Measurements from ENCODE around the gene RPUSD3.

Gene RPUSD3

DNA sequence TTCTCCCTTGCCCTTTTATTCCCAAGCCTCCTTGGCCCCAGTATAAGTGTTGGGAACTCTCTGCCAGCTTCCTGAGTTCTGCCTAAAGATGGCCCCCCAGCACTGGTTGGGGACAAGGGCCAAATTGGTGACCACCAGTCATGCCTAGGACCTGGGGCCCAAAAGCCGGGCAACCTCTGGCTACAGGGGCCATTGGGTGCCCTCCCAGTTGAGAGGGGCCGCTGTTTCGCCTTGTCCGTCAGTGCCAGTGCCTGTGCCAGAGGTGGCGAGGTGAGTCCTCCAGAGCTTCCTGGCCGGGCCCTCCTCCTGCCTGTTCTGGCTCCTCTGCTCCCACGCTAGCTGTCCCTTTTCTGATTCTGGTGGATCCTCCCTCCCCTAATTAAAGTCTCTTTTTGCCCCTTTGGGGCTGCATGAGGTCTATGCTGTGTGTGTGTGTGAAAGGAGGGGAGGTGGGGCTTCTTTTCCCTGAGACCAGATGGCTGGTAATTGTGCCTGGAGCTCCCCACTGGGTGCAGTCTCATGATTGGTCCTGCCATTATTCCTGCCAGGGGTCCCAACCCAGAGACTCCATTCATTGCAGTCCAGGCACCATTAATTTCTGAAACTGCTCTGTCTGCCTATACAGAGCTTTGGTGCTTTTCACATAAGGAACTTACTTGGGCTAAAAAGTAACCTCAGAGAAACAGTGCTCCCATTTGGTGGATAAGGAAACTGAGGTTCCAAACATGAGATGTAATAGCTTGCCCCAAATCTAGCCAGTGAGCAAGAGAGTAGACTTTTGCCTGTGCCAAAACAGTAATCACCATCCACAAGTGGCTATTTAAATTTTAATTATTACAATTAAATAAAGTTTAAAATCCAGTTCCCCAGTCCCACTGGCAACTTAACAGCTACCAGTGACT lies 36.9 kb downstream of the RPUSD3 start:
- TF ChIP-seq, protein P1, sequence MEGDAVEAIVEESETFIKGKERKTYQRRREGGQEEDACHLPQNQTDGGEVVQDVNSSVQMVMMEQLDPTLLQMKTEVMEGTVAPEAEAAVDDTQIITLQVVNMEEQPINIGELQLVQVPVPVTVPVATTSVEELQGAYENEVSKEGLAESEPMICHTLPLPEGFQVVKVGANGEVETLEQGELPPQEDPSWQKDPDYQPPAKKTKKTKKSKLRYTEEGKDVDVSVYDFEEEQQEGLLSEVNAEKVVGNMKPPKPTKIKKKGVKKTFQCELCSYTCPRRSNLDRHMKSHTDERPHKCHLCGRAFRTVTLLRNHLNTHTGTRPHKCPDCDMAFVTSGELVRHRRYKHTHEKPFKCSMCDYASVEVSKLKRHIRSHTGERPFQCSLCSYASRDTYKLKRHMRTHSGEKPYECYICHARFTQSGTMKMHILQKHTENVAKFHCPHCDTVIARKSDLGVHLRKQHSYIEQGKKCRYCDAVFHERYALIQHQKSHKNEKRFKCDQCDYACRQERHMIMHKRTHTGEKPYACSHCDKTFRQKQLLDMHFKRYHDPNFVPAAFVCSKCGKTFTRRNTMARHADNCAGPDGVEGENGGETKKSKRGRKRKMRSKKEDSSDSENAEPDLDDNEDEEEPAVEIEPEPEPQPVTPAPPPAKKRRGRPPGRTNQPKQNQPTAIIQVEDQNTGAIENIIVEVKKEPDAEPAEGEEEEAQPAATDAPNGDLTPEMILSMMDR (IDR thresholded peaks at IDR 0.05) = no peak
- Mint-ChIP-seq H3K9me3 (no peaks in the 10 kb centered on the region), H3K27me3 (ENCODE audit: low read depth, poor library complexity) (peaks cover 4% of the 10 kb centered on the region), H3K36me3 (ENCODE audit: low read depth) (peaks cover 28% of the 10 kb centered on the region), H3K27ac (peak overlapping the region; percentile 31), H3K4me1 (peaks cover 31% of the 10 kb centered on the region), H3K4me3 (no peak overlapping the region)
- DNase-seq = no peak

DNA sequence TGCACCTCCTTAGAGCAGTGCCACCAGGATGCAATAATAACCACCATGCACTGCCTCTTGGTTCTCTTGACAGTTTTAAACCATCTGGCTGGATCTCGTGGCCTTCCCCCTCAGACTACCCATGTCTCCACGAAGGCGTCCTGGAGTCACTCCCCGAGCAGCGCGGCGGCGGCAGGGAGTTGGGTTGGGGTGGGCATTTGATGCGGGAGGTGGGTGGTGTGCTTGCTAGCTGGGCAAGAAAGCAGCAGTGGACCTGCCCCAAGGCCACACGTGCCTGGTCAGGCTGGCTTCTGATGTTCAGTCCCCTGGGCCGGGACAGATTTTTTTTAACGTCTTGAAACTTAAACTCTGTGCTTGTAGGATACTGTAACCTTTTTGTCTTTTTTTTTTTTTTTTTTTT lies 37.7 kb downstream of the RPUSD3 start:
- peaks cover 23% of the 10 kb centered on the region for H3K4me1 Mint-ChIP-seq
- TF ChIP-seq, protein P1 (IDR thresholded peaks at IDR 0.05) = no peak
- peaks cover 34% of the 10 kb centered on the region for H3K36me3 Mint-ChIP-seq (ENCODE audit: low read depth)
- no peak overlapping the region for H3K4me3 Mint-ChIP-seq
- H3K27me3 Mint-ChIP-seq (ENCODE audit: low read depth, poor library complexity) = peaks cover 4% of the 10 kb centered on the region
- no peak overlapping the region for H3K27ac Mint-ChIP-seq
- DNase-seq = no peak
- H3K9me3 Mint-ChIP-seq = no peaks in the 10 kb centered on the region

DNA sequence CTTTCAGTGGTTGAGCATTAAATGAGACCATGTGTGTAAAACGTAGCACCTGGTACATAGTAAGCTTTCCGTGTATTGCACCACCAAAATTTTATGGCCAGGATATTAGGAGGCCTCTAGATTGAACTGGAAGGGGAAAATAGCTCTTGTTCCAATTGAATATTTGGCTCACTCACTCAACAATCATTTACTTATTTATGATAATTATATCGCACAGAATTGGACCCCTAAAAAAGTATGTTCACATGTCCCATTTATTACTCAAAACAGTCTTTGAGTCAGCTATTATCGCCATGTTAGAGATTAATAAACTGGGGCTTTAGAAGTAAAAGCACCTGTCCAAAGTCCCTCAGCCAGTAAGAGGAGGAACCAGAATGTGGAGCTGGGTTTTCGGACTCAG lies 38.8 kb downstream of the RPUSD3 start:
- no peak for DNase-seq
- Mint-ChIP-seq H3K4me3 (no peak overlapping the region), H3K27me3 (ENCODE audit: low read depth, poor library complexity) (no peaks in the 10 kb centered on the region), H3K27ac (no peak overlapping the region), H3K36me3 (ENCODE audit: low read depth) (peaks cover 42% of the 10 kb centered on the region), H3K4me1 (peaks cover 14% of the 10 kb centered on the region), H3K9me3 (no peaks in the 10 kb centered on the region)
- TF ChIP-seq, protein P1 (IDR thresholded peaks at IDR 0.05) = no peak

DNA sequence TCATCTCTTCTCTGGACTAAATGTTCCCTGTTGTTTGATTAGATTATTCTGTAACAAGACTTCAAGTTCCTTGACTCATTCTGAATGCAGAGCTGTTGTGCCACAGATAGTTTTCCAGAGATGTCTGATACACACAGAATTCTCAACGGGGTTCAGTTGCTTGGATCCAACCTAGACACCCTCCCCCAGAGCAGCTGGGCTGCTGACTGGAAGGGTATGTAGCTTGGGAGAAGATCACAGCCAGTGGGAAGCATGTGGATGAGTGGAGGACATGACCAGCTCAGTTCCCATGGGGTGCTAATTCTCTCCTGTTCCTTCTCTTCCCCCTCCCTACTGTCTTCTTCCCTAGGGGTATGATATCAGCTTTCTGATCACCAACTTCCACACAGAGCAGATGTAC lies 40.3 kb downstream of the RPUSD3 start:
- H3K4me3 Mint-ChIP-seq = no peak overlapping the region
- H3K4me1 Mint-ChIP-seq = peaks cover 2% of the 10 kb centered on the region
- DNase-seq = no peak
- no peaks in the 10 kb centered on the region for H3K9me3 Mint-ChIP-seq
- TF ChIP-seq, protein P1 (IDR thresholded peaks at IDR 0.05) = no peak
- H3K36me3 Mint-ChIP-seq (ENCODE audit: low read depth) = peaks cover 48% of the 10 kb centered on the region
- H3K27ac Mint-ChIP-seq = no peak overlapping the region
- H3K27me3 Mint-ChIP-seq (ENCODE audit: low read depth, poor library complexity) = no peaks in the 10 kb centered on the region

DNA sequence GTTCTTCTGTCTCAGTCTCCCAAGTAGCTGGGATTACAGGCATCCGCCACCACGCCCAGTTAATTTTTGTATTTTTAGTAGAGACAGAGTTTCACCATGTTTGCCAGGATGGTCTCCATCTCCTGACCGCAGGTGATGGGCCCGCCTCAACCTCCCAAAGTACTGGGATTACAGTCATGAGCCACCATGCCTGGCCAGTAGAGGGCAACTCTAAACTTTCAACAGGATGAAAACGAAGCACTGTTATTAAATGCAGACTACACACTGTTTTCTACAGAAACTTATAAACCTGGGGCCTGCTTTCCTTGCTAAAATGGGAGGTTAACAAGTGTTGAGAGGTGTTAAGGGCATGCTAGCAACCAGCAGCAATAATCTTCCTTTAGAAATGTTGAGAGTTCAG lies 43.3 kb downstream of the RPUSD3 start:
- TF ChIP-seq, protein P1 (IDR thresholded peaks at IDR 0.05) = no peak
- Mint-ChIP-seq H3K4me1 (peaks cover under 1% of the 10 kb centered on the region), H3K27ac (no peak overlapping the region), H3K27me3 (ENCODE audit: low read depth, poor library complexity) (no peaks in the 10 kb centered on the region), H3K9me3 (no peaks in the 10 kb centered on the region), H3K36me3 (ENCODE audit: low read depth) (peaks cover 67% of the 10 kb centered on the region), H3K4me3 (no peak overlapping the region)
- DNase-seq = no peak

All from nephron progenitor cell (in vitro differentiated cells).